ENCODE data around the gene LY86. TPM values are rescaled to one million over a fixed set of nuclear protein-coding genes. Genes with fewer than 3 reads are reported as not detected.

LY86 gene
- total RNA-seq, 1 experiment from 2014 or later = not detected

DNA sequence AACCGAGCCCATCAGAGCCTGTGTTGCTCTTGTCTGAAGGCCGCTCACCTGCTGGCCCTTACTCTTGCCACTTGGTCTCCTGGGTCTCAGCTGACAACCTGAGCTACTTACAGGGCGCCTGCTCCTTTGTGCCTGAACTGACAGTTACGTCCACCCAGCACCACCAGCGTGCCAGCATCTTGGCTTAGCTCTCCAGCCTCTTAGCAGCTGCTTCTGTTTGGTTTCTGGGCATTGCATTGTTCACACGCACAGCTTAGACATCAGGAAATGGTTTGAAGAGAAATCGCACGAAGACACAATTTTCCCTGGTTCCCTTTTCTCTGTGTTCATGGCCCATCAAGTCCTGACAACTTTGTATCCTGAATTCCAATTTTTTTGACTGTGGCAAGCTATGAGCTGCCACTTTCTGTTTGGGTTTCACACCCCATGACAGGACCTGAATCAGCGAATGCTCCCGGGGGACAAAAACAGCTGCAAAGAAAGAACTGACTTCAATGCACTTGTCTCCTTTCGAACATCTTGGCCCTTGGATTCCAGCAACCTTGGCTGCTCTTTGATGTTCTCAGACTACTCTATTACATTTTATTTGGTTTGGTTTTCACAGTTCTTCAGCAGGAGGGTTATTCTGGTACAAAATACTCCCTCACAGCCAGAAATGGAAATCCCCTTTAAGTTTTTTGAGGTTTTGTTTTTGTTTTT lies 45.2 kb upstream of the LY86 start:
- TF ChIP-seq, protein P1, sequence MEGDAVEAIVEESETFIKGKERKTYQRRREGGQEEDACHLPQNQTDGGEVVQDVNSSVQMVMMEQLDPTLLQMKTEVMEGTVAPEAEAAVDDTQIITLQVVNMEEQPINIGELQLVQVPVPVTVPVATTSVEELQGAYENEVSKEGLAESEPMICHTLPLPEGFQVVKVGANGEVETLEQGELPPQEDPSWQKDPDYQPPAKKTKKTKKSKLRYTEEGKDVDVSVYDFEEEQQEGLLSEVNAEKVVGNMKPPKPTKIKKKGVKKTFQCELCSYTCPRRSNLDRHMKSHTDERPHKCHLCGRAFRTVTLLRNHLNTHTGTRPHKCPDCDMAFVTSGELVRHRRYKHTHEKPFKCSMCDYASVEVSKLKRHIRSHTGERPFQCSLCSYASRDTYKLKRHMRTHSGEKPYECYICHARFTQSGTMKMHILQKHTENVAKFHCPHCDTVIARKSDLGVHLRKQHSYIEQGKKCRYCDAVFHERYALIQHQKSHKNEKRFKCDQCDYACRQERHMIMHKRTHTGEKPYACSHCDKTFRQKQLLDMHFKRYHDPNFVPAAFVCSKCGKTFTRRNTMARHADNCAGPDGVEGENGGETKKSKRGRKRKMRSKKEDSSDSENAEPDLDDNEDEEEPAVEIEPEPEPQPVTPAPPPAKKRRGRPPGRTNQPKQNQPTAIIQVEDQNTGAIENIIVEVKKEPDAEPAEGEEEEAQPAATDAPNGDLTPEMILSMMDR (conservative IDR thresholded peaks at IDR 0.05) = no peak
- Histone ChIP-seq H3K23ac (ENCODE audit: insufficient read length, low read depth, low read length) (no peak overlapping the region), H3K4me2 (ENCODE audit: insufficient read depth, insufficient read length, low read length) (no peak overlapping the region), H3K4me1 (ENCODE audit: insufficient read depth, low read length) (no peaks in the 10 kb centered on the region; the same call in 1 of the 2 replicates), H3K14ac (ENCODE audit: insufficient read depth, low read length) (no peak overlapping the region), H4K91ac (ENCODE audit: insufficient read length, low read depth, low read length) (no peak overlapping the region), H2BK5ac (ENCODE audit: insufficient read length, low read length) (no peak overlapping the region), H3K56ac (ENCODE audit: insufficient read length, low read depth, low read length) (no peak overlapping the region), H2AK5ac (ENCODE audit: insufficient read length, low read length) (no peak overlapping the region), H2BK120ac (ENCODE audit: low read depth, low read length, poor library complexity, severe bottlenecking) (no peak overlapping the region), H4K20me1 (ENCODE audit: control insufficient read depth, insufficient read depth, insufficient read length) (no peaks in the 10 kb centered on the region), H3K9me3 (ENCODE audit: control insufficient read depth, low read depth, low read length) (no peaks in the 10 kb centered on the region), H3K9ac (ENCODE audit: extremely low read depth, insufficient read length, low read length) (no peak overlapping the region), H3K23me2 (ENCODE audit: insufficient read length, low read depth, low read length, poor library complexity, severe bottlenecking) (peaks cover 10% of the 10 kb centered on the region), H3T11ph (ENCODE audit: low read length) (no peak overlapping the region), H3K79me1 (ENCODE audit: insufficient read depth, low read depth, low read length, poor library complexity, severe bottlenecking) (no peaks in the 10 kb centered on the region), H3K79me2 (ENCODE audit: insufficient read depth, low read length) (no peaks in the 10 kb centered on the region), H4K5ac (ENCODE audit: insufficient read length, low read depth, low read length) (no peak overlapping the region), H2AFZ (ENCODE audit: low read length) (no peak overlapping the region), H3K27me3 (ENCODE audit: insufficient read depth, low read length) (no peaks in the 10 kb centered on the region), H3K4ac (ENCODE audit: low read depth, low read length) (no peak overlapping the region), H2BK12ac (ENCODE audit: insufficient read length, low read depth, low read length) (no peak overlapping the region), H3K18ac (ENCODE audit: insufficient read length, low read depth, low read length) (no peak overlapping the region), H2BK20ac (ENCODE audit: low read depth, low read length, poor library complexity, severe bottlenecking) (no peak overlapping the region), H3K27ac (ENCODE audit: insufficient read length, low read depth, low read length) (no peak overlapping the region), H4K8ac (replicated peaks; ENCODE audit: insufficient read length, low read depth, low read length) (no peak overlapping the region), H2BK15ac (ENCODE audit: low read depth, low read length) (no peak overlapping the region)
- Mint-ChIP-seq H3K4me1 (peaks cover 17 to 18% of the 10 kb centered on the region in 2 experiments), H3K9me3 (peaks cover 11 to 15% of the 10 kb centered on the region in 2 experiments; a peak in 4 of 5 replicates), H3K36me3 (ENCODE audit: insufficient read depth in 1 of 3, low read depth in 3 of 3) (peaks cover 1 to 9% (median 4%) of the 10 kb centered on the region in 3 experiments; a peak in 4 of 7 replicates), H3K27me3 (ENCODE audit: low read depth) (peaks cover 39% of the 10 kb centered on the region), H3K27ac (no peak overlapping the region), H3K4me3 (no peak overlapping the region)
- DNase-seq = no peak
- no CpG with 5 or more reads among the region's 11 CpGs for WGBS (ENCODE audit: extremely low coverage, insufficient read length, low lambda C conversion rate)

Data from H9 (cell line).